Right atrium auricular region (tissue), 2 donors: ENCODE measurements around the gene TMEM222. TPM values are rescaled to one million over a fixed set of nuclear protein-coding genes. Genes with fewer than 3 reads are reported as not detected.

Source experiments
- DNase-seq: peaks from one replicate; pipeline ENCODE4 v3.0.0-alpha.2; 2019; ENCODE audit warnings: low spot score
- H3K27ac ChIP-seq, 2 donors: fragments of 200-600 bp; sonication (generic); 1 replicate in 1 of 2; 2 replicates in 1 of 2; pipeline ENCODE4 v1.5.1; 2016 to 2019
- H3K27me3 ChIP-seq, 2 donors: fragments of 200-600 bp; sonication (generic); one replicate each; pipeline versions ENCODE4 v1.5.1 to v1.6.0; 2017 to 2019
- H3K36me3 ChIP-seq: fragments of 200-600 bp; sonication (generic); one replicate; pipeline ENCODE4 v1.5.1; 2016
- H3K4me1 ChIP-seq, 2 donors: fragments of 200-600 bp; sonication (generic); one replicate each; pipeline versions ENCODE4 v1.5.1 to v1.6.0; 2017 to 2019
- H3K4me3 ChIP-seq, 2 donors: fragments of 200-600 bp; sonication (generic); 1 replicate in 1 of 2; 2 replicates in 1 of 2; pipeline ENCODE4 v1.5.1; 2017 to 2019; ENCODE audit warnings: mild to moderate bottlenecking in 1 of 2, moderate library complexity in 1 of 2
- H3K9me3 ChIP-seq, 2 donors: fragments of 200-600 bp; sonication (generic); one replicate each; pipeline ENCODE4 v1.5.1; 2019
- total RNA-seq, 2 donors: library from RNA; depleted of rRNA; stranded (reverse); fragments of >200 nt; gene quantifications; one replicate each; pipeline ENCODE4 v1.1.0, GENCODE V29; 2016
- TF ChIP-seq, protein P1 (sequence below), 2 donors: fragments of 200-600 bp; sonication (generic); IDR thresholded peaks; one replicate each; pipeline ENCODE4 v1.5.1; 2019; ENCODE audit warnings: antibody characterized with exemption in 2 of 2

The TMEM222 gene
- total RNA-seq, 2 donors from 2014 or later: 13.6 to 24.3 TPM

DNA sequence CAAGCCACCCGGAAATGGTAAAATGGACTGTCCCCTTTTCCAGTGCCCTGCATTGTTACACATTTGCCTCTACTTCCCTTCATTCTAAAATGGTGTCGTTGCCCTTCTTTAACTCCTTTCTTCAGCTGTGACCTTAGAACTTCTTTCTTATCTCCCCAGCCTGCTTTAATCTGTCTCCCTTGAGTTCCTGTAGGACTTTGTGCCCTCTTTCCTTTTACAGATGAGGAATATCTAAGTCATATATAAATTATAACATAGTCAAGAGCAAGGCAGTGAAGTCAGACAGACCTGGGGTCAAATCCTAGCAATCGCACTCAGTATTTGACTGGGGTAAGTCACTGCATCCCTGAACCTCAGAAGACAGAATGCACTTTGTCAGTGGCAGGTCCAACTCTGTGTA is 31.4 kb upstream of the TMEM222 start:
- TF ChIP-seq, protein P1, sequence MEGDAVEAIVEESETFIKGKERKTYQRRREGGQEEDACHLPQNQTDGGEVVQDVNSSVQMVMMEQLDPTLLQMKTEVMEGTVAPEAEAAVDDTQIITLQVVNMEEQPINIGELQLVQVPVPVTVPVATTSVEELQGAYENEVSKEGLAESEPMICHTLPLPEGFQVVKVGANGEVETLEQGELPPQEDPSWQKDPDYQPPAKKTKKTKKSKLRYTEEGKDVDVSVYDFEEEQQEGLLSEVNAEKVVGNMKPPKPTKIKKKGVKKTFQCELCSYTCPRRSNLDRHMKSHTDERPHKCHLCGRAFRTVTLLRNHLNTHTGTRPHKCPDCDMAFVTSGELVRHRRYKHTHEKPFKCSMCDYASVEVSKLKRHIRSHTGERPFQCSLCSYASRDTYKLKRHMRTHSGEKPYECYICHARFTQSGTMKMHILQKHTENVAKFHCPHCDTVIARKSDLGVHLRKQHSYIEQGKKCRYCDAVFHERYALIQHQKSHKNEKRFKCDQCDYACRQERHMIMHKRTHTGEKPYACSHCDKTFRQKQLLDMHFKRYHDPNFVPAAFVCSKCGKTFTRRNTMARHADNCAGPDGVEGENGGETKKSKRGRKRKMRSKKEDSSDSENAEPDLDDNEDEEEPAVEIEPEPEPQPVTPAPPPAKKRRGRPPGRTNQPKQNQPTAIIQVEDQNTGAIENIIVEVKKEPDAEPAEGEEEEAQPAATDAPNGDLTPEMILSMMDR (IDR thresholded peaks at IDR 0.05): no peak
- Histone ChIP-seq H3K36me3 (peaks cover 55% of the 10 kb centered on the region), H3K27ac (no peak overlapping the region), H3K4me1 (no peaks in the 10 kb centered on the region), H3K9me3 (no peaks in the 10 kb centered on the region), H3K4me3 (no peak overlapping the region), H3K27me3 (no peaks in the 10 kb centered on the region)
- DNase-seq: no peak

- Histone ChIP-seq H3K27me3 (no peaks in the 10 kb centered on the region), H3K27ac (peak overlapping the region in 1 of 2 donors; percentile 1), H3K36me3 (peaks cover 59% of the 10 kb centered on the region), H3K4me1 (no peaks in the 10 kb centered on the region), H3K4me3 (no peak overlapping the region), H3K9me3 (no peaks in the 10 kb centered on the region)
- DNase-seq: peak; percentile 30
- TF ChIP-seq, protein P1 (IDR thresholded peaks at IDR 0.05): no peak
These were observed 29.9 kb upstream of the TMEM222 start for GRCh38 chr1:27292106-27292505.

- Histone ChIP-seq H3K36me3 (peaks cover 69% of the 10 kb centered on the region), H3K27me3 (no peaks in the 10 kb centered on the region), H3K4me1 (peaks cover 0 to 12% of the 10 kb centered on the region in 2 donors), H3K9me3 (no peaks in the 10 kb centered on the region), H3K4me3 (no peak overlapping the region), H3K27ac (no peak overlapping the region)
- peak; percentile 9 for DNase-seq
- TF ChIP-seq, protein P1 (IDR thresholded peaks at IDR 0.05): no peak
These were observed 28.0 kb upstream of the TMEM222 start for GRCh38 chr1:27293915-27294314.

- no peaks in the 10 kb centered on the region for H3K9me3 ChIP-seq
- DNase-seq: peak; percentile 82
- TF ChIP-seq, protein P1 (IDR thresholded peaks at IDR 0.05): peak; percentile 72 to 78
- H3K36me3 ChIP-seq: peaks cover 69% of the 10 kb centered on the region
- H3K27me3 ChIP-seq: no peaks in the 10 kb centered on the region
- H3K4me3 ChIP-seq: no peak overlapping the region
- no peak overlapping the region for H3K27ac ChIP-seq
- H3K4me1 ChIP-seq: peaks cover 4 to 36% of the 10 kb centered on the region in 2 donors
These were observed 25.1 kb upstream of the TMEM222 start for GRCh38 chr1:27296773-27297291.

DNA sequence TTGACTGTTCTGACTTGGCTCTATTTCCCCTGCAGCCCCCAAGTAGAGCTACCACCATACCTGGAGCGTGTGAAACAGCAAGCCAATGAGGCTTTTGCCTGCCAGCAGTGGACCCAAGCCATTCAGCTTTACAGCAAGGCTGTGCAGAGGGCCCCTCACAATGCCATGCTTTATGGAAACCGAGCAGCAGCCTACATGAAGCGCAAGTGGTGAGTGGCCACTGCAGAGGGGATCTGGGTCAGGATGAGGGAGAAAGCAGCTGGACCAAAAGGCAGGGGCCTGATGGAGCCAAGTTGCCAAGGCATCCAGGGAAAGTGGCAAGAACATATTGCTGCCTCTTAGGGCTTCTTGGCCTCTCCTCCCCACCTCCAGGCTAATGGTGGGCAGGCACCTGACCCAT is 24.1 kb upstream of the TMEM222 start:
- no peaks in the 10 kb centered on the region for H3K9me3 ChIP-seq
- no peak for DNase-seq
- no peak overlapping the region for H3K4me3 ChIP-seq
- no peaks in the 10 kb centered on the region for H3K27me3 ChIP-seq
- TF ChIP-seq, protein P1 (IDR thresholded peaks at IDR 0.05): no peak
- H3K4me1 ChIP-seq: peaks cover 4 to 36% of the 10 kb centered on the region in 2 donors
- H3K36me3 ChIP-seq: peaks cover 67% of the 10 kb centered on the region
- H3K27ac ChIP-seq: peak overlapping the region; percentile 36 to 95
